ENCODE results near the gene PPARGC1A.

PPARGC1A gene, protein sequence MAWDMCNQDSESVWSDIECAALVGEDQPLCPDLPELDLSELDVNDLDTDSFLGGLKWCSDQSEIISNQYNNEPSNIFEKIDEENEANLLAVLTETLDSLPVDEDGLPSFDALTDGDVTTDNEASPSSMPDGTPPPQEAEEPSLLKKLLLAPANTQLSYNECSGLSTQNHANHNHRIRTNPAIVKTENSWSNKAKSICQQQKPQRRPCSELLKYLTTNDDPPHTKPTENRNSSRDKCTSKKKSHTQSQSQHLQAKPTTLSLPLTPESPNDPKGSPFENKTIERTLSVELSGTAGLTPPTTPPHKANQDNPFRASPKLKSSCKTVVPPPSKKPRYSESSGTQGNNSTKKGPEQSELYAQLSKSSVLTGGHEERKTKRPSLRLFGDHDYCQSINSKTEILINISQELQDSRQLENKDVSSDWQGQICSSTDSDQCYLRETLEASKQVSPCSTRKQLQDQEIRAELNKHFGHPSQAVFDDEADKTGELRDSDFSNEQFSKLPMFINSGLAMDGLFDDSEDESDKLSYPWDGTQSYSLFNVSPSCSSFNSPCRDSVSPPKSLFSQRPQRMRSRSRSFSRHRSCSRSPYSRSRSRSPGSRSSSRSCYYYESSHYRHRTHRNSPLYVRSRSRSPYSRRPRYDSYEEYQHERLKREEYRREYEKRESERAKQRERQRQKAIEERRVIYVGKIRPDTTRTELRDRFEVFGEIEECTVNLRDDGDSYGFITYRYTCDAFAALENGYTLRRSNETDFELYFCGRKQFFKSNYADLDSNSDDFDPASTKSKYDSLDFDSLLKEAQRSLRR

DNA sequence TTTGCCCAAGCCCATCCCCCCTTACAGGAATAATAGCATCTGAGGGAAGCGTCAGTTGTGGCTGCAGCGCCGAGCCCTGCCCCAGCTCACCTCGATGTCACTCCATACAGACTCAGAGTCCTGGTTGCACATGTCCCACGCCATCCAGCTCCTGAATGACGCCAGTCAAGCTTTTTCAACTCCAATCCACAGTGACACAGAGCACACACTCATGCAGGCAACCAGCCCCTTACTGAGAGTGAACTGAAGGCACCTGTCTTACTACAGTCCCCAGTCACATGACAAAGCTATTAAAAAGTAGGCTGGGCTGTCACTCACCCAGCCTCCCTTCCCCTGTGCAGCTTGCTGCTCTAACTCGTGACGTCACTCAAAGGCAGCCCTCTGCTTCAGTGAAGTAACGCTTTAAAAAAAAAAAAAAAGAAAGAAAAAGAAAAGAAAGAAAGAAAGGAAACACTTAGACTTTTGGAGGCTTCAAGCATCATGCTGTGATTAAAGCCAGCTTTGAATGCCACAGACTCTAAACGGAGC is at the start of gene PPARGC1A:
Gene PPARGC1A, minus strand, starts transcription at position 234 of the 528 bp plus-strand sequence. Its CDS starts 90 bp downstream, at position 144.
- peak; percentile 55 for DNase-seq

DNA sequence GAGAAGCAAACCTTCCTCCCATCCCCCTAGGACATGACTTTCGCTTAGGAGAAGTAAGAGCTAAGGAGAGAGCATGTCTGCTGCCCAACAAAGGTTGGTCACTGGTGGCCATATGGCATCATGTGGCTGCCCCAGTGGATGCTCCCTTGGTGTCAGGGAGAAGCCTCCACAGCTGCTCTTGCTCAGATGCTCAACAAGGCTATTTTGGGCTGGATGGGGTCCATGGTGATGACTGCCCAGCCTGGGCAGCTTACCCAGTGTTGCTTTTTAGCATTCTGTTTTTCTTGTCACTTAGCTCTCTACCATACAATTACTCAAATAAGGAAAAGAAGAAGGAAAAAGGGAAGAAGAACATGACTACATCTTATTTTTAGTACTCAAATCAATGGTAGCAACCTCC is 48.9 kb upstream of the PPARGC1A start:
- DNase-seq: no peak

DNA sequence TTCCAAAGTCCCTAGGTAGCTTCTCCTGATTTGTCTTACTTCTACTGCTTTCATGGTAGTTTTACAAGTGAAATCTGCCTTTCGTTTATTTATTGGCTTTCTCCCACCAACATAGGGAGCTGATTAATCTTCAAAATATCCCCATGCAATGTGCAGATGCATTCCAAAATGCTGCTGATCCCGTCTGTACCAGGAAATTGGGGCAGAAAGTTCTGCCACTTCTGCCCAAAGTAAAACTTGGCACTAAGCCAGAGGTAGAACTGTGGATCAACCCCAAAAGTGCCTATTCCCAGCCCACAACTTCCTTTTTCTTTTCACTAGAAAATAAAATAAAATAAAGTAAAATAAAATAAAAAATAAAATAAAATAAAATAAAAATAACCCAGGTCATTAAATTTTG is 47.3 kb upstream of the PPARGC1A start:
- DNase-seq: no peak

DNA sequence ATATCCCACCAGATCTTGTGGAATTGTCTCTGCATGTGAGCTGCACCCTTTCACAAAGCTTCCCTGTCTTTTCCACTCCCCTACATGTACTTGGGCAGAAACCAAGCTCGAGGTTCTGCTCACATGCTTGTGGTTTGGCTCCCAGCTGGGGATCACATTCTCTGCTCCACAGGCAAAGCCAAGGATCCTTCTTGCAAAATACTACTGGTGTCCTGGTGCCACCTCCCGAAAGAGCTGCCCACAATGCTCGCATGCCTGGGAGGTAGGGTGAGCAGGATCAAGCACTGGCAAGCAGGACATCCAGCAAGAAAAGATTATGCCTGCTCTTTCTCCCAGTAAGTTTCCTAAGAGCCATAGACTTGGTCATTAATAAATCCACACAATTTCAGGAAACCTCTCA is 45.1 kb upstream of the PPARGC1A start:
- no peak for DNase-seq

DNA sequence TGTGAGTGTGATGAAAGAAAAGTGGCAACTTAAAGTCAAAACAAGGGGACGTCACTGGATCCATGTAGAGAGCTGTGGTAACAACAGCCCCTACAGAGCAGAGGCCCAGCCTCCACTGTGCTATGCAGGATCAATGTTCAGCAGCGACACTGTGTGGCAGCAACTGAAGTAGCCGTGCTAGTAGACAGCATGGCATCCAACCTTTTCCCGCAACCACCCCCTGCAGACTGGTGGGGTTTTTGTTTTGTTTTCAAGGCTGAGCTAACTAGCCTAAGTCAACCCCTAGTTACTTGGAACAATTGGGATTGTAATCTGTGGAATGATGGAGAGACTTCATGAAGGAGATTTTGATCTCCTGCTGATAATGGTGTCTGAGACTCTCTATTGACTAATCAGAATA is 44.4 kb upstream of the PPARGC1A start:
- no peak for DNase-seq

DNA sequence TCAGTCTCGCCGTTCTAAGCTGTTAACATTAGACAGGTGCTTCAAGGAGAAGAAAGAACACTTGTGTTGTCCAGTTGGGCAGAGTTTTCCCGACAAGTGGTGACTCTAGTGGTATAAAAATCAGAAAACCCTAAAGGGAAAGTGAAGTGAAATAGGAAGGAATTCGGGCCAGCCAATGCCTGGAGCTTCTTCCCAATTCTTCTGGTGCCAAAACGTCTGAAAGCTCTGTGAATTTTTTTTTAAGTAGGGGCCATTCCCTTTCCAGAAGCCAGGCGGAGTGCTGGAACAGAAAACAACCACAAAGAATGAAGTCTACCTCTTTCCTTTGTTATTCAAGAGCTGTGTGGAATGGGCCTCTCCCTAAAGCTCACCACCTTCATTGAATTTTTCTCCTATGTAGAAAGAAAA is 43.1 kb upstream of the PPARGC1A start:
- no peak for DNase-seq

DNA sequence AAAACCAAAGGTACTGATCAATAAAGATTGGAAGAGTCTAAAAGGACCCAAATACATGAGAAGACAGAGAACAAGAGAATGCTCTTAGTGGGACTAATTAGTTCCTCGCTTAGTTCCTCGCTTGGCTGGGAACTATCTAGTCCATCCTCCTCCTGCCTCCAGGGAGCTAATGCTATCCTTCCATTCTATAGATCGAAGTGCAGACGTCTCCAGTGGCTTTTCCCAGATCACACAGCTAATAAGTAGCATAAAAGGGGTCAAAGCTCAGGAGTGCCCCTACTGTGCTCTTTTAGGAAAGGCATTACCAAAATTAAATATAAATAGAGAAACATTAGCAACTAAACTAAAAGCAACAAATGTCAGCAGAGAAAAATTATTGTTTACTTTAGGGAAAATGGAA is 42.3 kb upstream of the PPARGC1A start:
- DNase-seq: no peak

DNA sequence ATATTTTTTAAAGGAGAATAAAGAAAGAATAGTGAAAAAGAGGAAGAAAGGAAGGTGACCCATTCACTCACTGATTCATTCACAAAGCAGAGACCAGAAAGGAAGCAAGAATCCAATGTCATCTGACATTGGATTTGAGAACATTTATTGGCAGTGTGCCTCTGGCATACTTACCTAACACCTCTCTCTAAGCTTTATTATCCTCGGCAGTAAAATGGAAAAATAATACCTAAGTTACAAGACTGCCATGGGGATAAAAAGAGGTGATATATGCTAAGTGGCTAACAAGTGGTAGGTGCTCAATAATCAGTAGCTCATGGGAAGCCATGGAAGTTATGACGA is 41.6 kb upstream of the PPARGC1A start:
- no peak for DNase-seq

DNA sequence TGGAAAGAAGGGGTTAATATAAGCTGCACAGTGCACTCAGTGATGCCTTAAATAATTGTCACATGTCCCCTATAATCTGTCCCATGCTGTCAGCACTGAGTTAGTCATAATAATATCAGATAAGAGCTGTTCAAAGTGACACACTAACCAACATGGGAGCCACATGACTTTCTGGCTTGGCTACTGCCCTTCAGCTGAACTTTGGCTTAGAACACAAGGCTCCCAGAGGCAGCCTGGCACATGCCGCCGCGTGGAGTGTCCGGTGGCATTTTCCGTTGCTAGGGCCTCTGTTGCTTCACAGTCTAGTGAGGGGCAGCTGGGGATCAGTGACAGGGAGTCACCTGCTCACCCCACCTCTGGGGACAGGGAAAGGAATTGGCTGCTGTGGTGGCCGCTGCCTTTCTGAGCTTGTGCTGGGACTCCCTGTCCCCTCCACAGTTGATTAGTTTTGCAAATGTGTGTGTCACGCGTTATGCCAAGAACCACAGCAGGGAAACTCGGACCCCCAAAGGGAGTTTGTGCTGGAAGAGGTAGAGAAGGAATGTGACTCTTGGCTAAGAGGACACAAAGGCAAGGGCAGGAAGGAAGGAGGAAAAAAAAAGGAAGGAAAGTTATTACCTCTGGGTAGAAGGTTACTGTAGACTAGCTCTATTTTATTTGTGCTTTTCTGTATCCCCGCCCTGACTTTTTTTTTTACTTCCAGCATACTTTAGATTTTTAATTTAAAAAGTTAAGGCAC is 41.1 kb upstream of the PPARGC1A start:
- no peak for DNase-seq

DNA sequence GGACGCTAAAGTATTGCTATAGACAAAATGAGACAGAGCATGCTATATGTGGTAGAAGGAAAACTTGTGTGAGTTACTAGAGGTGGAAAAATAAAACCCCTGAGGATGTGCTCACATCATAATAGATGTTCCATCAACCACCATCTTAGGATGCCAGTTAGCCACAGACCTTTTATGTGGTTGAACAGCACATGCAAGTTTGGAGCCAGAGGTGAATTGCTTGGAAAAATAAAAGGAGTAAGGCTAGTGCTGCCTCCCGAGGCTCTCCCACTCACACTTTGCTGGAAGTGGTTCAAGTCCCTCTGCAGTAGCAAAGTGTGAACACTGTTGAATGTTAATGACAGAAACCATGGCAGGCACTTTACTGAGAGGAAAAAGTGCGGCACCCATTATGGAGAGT is 39.4 kb upstream of the PPARGC1A start:
- DNase-seq: no peak

DNA sequence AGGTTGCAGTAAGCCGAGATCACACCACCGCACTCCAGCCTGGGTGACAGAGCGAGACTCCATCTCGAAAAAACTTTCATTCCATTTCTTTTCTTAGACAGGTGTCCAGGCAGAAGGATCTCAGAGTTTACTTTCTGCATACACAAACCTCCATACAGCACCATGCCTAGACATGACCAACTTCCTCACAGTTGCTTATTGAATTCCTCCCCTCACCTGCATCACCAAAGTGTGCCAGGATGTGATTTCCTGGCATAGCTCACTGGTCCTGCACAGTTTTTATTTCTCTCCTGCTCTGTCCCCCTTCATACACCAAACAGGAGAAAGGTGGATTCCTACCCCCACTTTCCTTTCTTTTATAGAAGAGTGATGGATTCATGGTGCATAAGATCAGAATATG is 34.7 kb upstream of the PPARGC1A start:
- DNase-seq: no peak

DNA sequence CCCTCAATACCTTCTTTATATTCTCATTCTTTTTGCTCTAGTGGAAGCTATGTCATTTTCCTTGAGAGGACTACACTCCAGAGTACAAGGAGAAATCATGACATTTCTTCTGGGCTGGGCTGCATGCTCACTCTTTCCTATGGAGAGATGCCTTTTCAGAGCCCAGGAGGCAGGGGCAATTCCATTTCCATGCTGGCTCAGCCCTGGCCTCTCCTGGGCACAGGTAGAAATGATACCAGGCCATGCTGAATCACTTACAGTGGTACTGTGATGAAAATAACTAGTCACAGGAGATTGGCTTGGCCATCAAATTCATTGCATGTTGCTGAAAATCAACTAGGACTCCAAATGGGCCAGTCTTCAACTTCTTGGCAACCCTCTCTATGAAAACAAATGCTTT is 34.0 kb upstream of the PPARGC1A start:
- DNase-seq: no peak

DNA sequence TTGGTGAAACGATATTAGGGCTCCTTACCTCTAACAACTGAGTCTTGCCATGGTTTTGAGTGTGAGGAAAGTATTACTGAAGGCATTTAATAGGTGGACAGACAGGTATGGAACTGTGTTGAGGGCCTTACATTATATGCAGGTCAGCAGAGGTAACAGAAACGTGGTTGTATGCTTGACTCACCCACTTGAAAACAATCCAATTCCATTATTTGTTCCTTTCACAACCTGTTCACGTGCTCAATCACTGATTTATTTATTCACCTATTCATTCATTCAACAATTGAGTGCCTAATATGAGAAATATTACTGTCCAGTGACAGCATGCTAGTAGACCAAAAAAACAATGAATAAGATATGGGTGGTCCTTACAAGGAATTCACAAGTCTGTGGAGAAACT is 33.3 kb upstream of the PPARGC1A start:
- no peak for DNase-seq

DNA sequence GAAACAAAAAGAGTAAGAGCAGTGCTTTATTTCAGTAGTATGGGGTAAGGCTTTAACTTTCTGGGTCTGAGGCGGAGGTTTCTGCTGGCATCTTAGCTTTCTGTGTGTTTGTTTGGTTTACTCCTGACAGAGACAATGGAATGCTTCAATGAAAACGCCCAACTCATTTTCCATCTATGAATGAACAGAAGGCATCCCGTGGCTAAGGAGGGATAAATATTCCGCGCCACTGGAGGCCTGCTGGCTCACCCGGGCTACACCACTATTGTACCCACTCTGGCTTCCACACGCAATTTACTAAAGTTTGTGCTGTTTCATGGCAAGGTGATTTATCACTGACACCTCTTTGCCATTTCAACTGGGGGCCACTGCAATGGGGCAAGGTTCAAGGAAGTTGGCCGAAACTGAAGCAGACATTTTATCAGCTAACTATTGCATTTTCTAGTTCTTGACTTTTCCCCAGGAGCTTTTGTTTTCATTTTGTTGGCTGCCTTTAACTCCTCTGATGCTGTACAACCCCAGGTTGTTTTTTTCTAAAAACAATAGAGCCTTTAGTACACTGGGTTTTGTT is 32.8 kb upstream of the PPARGC1A start:
- no peak for DNase-seq

DNA sequence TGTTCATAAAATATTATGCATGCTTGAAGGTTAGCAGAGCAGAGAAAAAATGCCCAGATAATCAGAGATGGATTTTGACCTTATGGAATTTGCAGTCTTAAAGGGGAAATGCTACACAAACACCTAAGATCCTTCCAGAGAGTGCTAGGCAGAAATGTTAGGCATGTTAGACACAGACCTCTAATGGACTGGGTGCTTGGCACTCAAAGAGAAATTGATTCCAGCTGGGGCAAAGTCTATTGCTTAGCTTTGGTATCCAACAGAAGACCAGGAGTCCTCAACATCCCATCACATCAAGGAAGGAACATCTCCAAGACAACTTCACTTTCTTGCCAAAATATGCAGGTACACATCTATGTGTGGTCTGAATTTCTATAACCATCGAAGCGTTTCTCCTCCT is 32.2 kb upstream of the PPARGC1A start:
- no peak for DNase-seq

DNA sequence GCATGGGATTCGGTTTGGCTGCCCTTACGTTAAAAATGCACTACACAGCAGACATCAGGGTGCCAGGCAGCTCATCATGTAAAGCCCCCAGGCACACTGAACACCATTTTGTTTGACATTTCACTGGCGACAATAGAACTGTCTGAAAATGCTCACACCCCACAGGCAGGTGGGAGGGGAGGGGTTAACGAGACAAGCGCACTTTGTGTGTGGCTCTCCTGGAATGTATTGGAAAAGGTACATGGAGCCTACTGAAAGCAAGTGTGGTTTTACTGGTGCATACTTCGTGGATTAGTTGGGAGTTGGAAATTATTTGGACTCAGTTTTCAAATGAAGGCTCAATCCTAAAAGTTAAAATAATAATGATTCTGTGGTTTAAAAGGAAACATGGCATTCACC is 31.6 kb upstream of the PPARGC1A start:
- no peak for DNase-seq

DNA sequence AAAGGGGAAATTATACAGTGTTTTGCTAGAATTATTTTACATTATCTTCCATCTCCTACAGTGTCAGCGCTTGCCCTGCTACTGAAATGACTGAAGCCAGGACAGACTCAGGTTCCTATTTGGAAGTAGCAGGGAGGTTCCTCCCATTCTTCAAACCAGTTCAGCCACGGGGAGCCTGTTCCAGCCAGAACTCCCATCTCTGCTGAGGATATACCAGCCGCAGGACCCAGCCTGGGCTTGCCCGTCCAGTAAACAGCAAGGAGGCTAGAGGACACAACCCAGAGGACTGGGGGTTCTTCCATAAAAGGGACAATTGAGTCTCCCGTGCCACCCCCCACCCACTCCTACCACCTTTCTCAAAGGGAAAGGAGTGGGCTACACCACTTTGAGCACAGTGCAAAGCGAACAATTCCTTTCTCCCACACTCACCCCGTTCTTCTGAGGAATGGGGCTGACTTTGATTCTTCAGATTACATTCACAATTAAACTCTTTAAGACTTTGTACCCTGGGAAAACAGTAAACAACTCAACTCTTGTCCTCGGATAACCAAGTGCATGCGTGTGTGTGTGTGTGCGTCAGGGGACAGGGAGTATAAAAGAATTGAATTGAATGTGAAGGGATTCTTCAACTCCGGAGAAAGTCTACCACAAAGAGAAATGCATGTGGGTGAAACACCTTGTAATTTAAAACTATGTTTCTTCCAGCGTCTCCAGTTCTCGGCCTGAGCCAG is 31.0 kb upstream of the PPARGC1A start:
- no peak for DNase-seq

DNA sequence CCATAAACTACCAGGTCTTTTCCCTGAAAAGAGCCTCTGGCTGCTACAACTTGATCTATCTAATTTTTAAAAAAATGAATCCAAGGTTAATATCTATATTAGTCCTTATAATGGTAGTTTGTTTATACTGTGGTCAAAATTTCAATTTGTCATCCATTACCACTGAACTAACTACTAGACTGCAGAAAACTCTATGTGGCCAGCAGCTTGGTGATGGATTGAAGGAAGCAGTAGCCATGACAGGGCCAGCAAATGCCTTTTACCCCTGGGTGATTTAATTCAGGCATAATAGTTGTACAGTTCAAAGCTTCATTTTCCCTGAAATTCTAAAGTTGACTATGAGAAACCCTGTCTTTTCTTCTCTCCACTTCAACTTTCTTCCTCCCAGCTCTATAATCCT is 30.4 kb upstream of the PPARGC1A start:
- DNase-seq: no peak

DNA sequence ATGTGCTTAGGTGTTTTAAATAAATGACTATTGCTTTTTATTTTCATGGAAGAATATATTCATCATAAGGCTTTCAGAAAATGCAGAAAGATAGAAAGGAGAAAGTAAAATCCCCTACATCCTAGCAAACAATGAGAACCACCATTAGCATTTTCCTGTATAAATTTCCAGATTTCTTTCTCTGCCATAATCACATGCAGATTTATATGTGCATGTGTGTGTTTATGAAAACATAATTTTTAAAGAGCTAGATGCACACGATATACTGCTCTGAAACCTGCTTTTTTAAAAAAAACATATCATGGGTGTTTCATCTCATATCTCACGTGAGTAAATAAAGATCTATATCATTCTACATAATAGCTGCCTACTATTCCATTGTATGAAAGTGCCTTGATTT is 26.4 kb upstream of the PPARGC1A start:
- no peak for DNase-seq

DNA sequence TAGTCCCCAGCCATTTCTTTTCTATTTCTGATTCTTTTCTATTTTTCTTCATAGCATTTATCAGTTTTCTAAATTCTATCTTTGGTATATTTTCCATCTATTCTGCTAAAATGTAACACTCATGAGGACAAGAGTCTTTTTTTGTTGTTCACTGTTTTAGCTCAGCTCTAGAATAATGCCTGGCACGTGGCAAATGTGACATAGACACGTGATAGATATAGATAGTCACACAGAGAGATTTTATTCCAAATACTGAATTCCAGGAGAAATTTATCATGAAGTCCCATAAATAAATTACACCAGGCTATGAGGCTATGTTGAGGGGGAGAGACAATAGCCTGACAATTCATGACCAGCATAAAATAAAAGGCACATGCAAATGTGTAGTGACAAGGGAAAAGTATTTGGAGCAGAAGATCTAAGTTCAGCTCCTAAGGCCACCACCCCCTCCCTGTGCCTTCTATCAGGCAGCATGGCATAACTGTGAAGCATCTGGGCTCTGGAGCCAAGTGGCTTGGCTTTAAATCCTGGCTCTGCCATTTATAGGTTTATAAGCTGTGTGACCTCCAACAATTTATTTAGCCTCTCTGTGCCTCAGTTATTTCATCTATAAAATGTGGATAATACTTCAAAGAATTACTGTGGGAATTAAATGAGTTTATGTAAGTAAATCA is 25.7 kb upstream of the PPARGC1A start:
- DNase-seq: no peak

DNA sequence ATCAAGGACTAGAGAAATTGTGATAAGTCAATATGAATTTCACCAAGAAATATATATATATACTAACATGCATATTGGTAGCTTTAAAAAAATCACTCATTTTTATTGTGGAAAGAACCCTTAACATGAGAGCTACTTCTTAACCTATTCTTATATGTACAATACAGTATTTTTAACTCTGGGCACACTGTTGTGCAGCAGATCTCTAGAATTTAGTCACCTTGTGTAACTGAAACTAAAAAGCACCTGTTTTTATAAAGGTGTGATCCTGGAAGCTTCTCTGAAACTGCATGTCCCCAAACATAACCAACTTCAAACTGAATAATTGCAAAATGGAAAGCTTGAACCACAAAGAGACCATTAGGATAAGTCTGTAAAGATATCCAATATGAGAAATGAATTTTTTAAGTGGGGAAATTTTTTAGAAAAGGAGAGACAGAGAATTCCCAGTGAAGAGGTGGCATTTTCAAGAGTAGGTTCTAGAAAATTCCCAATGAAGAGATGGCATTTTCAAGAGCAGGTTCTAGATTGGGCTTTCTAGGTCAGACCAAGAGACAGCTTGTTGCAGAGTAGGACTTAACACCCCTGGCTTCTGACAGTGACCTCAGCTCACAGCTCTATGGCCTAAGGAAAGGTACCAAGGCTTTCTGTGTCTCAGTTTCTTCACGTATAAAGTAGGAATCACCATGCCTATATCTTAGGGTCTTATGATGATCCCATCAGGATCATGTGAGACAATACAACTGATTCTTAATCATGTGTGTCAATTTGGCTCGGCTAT is 22.0 kb upstream of the PPARGC1A start:
- no peak for DNase-seq

Measured in NCI-H1105 (cell line).